T-cell (primary cell): Measurements from ENCODE around the gene NOL11. TPM values are rescaled to one million over a fixed set of nuclear protein-coding genes. Genes with fewer than 3 reads are reported as not detected.
"Not testable (repeated sequence)": the region's sequence is repeated elsewhere in the genome, so short reads cannot be mapped to it uniquely, and the experiment has no call there.

Experiments
- ATAC-seq, 4 experiments: fragments of 200-7000 bp in 3 of 4; fragments of 150-1000 bp in 1 of 4; cut with Tn5 transposase; replicated peaks in 1 of 4; 1 replicate in 3 of 4; 2 replicates in 1 of 4; pipeline ENCODE4 v1.10.0; 2021; ENCODE audit warnings: moderate library complexity in 3 of 4, mild to moderate bottlenecking in 2 of 4, moderate number of reproducible peaks in 1 of 4
- CTCF ChIA-PET, 2 donors: fragments of 300-600 bp; sonication (Branson Sonifier 250); formaldehyde crosslinking; loops; one replicate each; lab custom pipeline; 2022; ENCODE audit warnings: antibody characterized with exemption in 2 of 2; lab: Charles Lee
- POLR2A ChIA-PET, 2 donors: fragments of 300-600 bp; sonication (Branson Sonifier 250); formaldehyde crosslinking; loops; one replicate each; lab custom pipeline; 2022; ENCODE audit warnings: antibody characterized with exemption in 2 of 2; lab: Charles Lee
- DNase-seq, 35 experiments: peaks; one replicate each; pipeline versions ENCODE4 v3.0.0 to v3.0.0-alpha.2; 2013 to 2023
- H3K27ac ChIP-seq: one replicate; pipeline ENCODE4 v1.5.1; 2013; ENCODE audit warnings: low read length
- H3K27me3 ChIP-seq, 2 experiments: replicated peaks in 1 of 2; 1 replicate in 1 of 2; 2 replicates in 1 of 2; pipeline versions ENCODE4 v1.6.1 to v1.7.0; 2013; ENCODE audit warnings: low read length in 1 of 2, mixed read lengths in 1 of 2; ENCODE audit not compliant: control insufficient read depth in 2 of 2, insufficient read depth in 2 of 2; ENCODE audit errors: extremely low read depth in 1 of 2
- H3K36me3 ChIP-seq, 2 donors: 1 replicate in 1 of 2; 2 replicates in 1 of 2; pipeline versions ENCODE4 v1.6.1 to v1.7.0; 2013; ENCODE audit warnings: low read length in 1 of 2; ENCODE audit not compliant: control insufficient read depth in 2 of 2, insufficient read depth in 1 of 2; ENCODE audit errors: extremely low read depth in 1 of 2
- H3K4me1 ChIP-seq, 2 experiments: 1 replicate in 1 of 2; 2 replicates in 1 of 2; pipeline versions ENCODE4 v1.6.1 to v1.7.0; 2013; ENCODE audit warnings: low read length in 2 of 2, mixed read lengths in 1 of 2; ENCODE audit not compliant: insufficient read depth in 2 of 2, control insufficient read depth in 1 of 2; ENCODE audit errors: extremely low read depth in 1 of 2
- H3K4me3 ChIP-seq, 2 donors: 1 replicate in 1 of 2; 2 replicates in 1 of 2; pipeline versions ENCODE4 v1.5.1 to v1.7.0; 2013; ENCODE audit warnings: mild to moderate bottlenecking in 2 of 2, low read length in 1 of 2, moderate library complexity in 1 of 2; ENCODE audit not compliant: control insufficient read depth in 1 of 2; ENCODE audit errors: extremely low read depth in 1 of 2
- H3K9me3 ChIP-seq: 2 replicates; pipeline ENCODE4 v1.7.0; 2013
- H3K27ac Mint-ChIP-seq, 2 donors: one replicate each; pipeline ENCODE4 v1.8.0; 2020 to 2021; ENCODE audit warnings: mild to moderate bottlenecking in 2 of 2, mixed read lengths in 2 of 2
- H3K27me3 Mint-ChIP-seq, 2 donors: one replicate each; pipeline ENCODE4 v1.8.0; 2021 to 2022; ENCODE audit warnings: mixed read lengths in 2 of 2
- H3K36me3 Mint-ChIP-seq: one replicate; pipeline ENCODE4 v1.8.0; 2021; ENCODE audit warnings: mixed read lengths
- H3K4me1 Mint-ChIP-seq, 3 donors: one replicate each; pipeline ENCODE4 v1.8.0; 2020 to 2022; ENCODE audit warnings: mixed read lengths in 3 of 3, mild to moderate bottlenecking in 1 of 3
- H3K4me3 Mint-ChIP-seq, 3 donors: one replicate each; pipeline ENCODE4 v1.8.0; 2020 to 2022; ENCODE audit warnings: mild to moderate bottlenecking in 3 of 3, mixed read lengths in 3 of 3, moderate library complexity in 3 of 3
- H3K9me3 Mint-ChIP-seq, 3 donors: one replicate each; pipeline ENCODE4 v1.8.0; 2020 to 2022; ENCODE audit warnings: mixed read lengths in 3 of 3
- WGBS: methylation state at CpG from one replicate; pipeline ENCODE4 v1.1.5; 2013; ENCODE audit warnings: missing lambda C conversion rate; ENCODE audit not compliant: insufficient coverage; 5-methylcytosine and 5-hydroxymethylcytosine counted together
- total RNA-seq, 35 experiments: library from RNA in 6 of 35; stranded (reverse) in 6 of 35; fragments of 120-200 nt in 1 of 35; gene quantifications; one replicate each; pipeline versions ENCODE4 v1.2.1 to v1.2.4 and lab custom pipeline; 2013 to 2026

The NOL11 gene
- total RNA-seq, 5 donors from 2014 or later (not counting 1 experiment from before 2014, with no cell fraction given) = 52.0 to 69.0 (median 58.8) TPM

DNA sequence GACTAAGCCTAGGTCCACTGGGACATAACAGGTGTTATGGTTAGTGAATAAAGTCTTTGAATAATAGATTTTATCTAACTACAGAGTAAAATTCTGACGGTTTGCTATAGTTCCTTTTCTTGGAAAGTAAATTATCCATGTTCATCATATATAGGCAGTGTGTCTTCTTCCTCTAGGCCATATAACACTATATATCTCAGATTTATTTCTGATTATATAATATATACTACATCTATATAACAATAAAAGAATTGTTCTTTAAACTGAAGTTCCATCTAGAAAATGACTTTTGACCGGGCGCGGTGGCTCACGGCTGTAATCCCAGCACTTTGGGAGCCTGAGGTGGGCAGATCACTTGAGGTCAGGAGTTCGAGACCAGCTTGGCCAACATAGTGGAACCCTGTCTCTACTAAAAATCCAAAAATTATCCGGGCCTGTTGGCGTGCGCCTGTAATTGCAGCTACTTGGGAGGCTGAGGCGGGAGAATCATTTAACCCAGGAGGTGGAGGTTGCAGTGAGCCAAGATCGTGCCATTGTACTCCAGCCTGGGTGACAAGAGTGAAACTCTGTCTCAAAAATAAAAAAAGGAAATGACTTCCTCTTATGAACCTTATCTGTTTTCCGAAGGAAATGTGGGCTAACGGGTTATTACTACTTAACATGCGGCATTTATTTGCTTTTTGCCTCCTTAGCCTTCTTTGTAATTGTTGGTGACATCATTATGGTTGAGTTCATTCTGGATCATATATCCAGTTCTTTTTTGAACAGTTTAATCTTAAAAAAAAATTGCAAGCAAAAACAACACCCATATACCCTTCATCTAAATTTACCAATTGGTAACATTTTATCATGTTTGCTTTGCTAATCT lies 29.2 kb downstream of the NOL11 start:
- H3K4me1 ChIP-seq = no peaks in the 10 kb centered on the region
- ATAC-seq (no peak), DNase-seq (no peak)
- CTCF ChIA-PET = no interaction called here
- peaks cover 5 to 59% of the 10 kb centered on the region in 2 donors for H3K36me3 ChIP-seq
- no peaks in the 10 kb centered on the region for H3K9me3 ChIP-seq
- Mint-ChIP-seq H3K4me3 (no peak overlapping the region), H3K4me1 (no peaks in the 10 kb centered on the region), H3K36me3 (peaks cover 43% of the 10 kb centered on the region), H3K9me3 (no peaks in the 10 kb centered on the region), H3K27ac (peak overlapping the region in 1 of 2 donors; percentile 66), H3K27me3 (no peaks in the 10 kb centered on the region)
- POLR2A ChIA-PET = interaction anchor here in 1 of 2 donors (0.7 kb wide), 1 partner anchor 17 kb away, joined by 3 read pairs; no protein-coding TSS in a partner anchor
- WGBS = 89% methylated on average over 5 of the region's 14 CpGs
- H3K4me3 ChIP-seq = no peak overlapping the region
- no peak overlapping the region for H3K27ac ChIP-seq
- no peaks in the 10 kb centered on the region for H3K27me3 ChIP-seq

DNA sequence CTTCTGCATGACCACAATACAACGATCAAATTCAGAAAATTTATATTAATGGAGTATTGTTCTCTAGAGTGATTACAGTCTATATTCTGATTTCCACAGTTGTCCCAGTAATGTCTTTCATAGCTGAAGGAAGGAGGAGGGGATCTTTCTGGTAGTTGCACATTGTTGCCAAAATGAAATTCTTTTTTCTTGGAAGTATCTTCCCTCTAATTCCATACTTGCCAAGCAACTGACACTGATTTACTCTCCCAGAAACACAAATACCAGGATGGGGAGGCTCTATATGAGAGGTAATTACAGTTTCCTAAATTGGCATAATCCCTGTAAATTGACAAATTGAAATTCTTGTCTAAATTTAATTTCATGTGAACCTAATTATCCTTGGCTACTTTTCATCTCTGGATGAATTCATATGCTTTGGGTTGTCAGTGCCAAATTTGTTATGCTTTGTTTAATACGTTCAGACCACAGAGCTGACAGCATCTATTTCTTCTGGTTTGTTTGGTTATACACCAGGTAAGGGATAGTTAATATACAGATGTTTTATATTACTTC lies 30.0 kb downstream of the NOL11 start:
- Mint-ChIP-seq H3K9me3 (no peaks in the 10 kb centered on the region), H3K36me3 (peaks cover 41% of the 10 kb centered on the region), H3K27me3 (no peaks in the 10 kb centered on the region), H3K4me1 (no peaks in the 10 kb centered on the region), H3K27ac (peak overlapping the region in 1 of 2 donors; percentile 66), H3K4me3 (no peak overlapping the region)
- ChIA-PET CTCF (no interaction called here), POLR2A (interaction anchor here in 1 of 2 donors (0.7 kb wide), 1 partner anchor 18 kb away, joined by 3 read pairs; no protein-coding TSS in a partner anchor)
- Histone ChIP-seq H3K36me3 (peaks cover 5 to 51% of the 10 kb centered on the region in 2 donors), H3K27ac (no peak overlapping the region), H3K4me3 (no peak overlapping the region), H3K27me3 (no peaks in the 10 kb centered on the region), H3K9me3 (no peaks in the 10 kb centered on the region), H3K4me1 (no peaks in the 10 kb centered on the region)
- ATAC-seq (no peak), DNase-seq (no peak)
- WGBS = no CpG with 5 or more reads among the region's 2 CpGs

DNA sequence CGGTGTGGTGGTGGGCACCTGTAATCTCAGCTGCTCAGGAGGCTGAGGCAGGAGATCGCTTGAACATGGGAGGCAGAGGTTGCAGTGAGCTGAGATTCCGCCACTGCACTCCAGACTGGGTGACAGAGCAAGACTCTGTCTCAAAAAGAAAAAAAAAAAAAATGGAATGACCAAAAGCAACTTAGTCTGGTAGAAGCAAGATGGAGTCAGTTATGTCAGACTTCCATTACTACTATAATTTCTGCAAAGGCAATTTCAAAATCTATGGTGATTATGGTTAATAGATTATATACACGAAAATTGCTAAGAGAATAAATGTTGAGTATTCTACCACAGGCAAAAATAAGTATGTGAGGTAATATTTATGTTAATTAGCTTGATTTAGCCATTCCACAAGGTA lies 32.3 kb downstream of the NOL11 start:
- Histone ChIP-seq H3K4me3 (no peak overlapping the region), H3K9me3 (no peaks in the 10 kb centered on the region), H3K36me3 (peaks cover 2 to 38% of the 10 kb centered on the region in 2 donors), H3K27me3 (no peaks in the 10 kb centered on the region), H3K4me1 (no peaks in the 10 kb centered on the region), H3K27ac (no peak overlapping the region)
- Mint-ChIP-seq H3K36me3 (peaks cover 40% of the 10 kb centered on the region), H3K4me3 (no peak overlapping the region), H3K4me1 (no peaks in the 10 kb centered on the region), H3K9me3 (no peaks in the 10 kb centered on the region), H3K27me3 (no peaks in the 10 kb centered on the region), H3K27ac (no peak overlapping the region)
- ChIA-PET CTCF (no interaction called here), POLR2A (no interaction called here)
- 83% methylated on average over 1 of the region's 4 CpGs for WGBS
- DNase-seq (no peak), ATAC-seq (no peak)

DNA sequence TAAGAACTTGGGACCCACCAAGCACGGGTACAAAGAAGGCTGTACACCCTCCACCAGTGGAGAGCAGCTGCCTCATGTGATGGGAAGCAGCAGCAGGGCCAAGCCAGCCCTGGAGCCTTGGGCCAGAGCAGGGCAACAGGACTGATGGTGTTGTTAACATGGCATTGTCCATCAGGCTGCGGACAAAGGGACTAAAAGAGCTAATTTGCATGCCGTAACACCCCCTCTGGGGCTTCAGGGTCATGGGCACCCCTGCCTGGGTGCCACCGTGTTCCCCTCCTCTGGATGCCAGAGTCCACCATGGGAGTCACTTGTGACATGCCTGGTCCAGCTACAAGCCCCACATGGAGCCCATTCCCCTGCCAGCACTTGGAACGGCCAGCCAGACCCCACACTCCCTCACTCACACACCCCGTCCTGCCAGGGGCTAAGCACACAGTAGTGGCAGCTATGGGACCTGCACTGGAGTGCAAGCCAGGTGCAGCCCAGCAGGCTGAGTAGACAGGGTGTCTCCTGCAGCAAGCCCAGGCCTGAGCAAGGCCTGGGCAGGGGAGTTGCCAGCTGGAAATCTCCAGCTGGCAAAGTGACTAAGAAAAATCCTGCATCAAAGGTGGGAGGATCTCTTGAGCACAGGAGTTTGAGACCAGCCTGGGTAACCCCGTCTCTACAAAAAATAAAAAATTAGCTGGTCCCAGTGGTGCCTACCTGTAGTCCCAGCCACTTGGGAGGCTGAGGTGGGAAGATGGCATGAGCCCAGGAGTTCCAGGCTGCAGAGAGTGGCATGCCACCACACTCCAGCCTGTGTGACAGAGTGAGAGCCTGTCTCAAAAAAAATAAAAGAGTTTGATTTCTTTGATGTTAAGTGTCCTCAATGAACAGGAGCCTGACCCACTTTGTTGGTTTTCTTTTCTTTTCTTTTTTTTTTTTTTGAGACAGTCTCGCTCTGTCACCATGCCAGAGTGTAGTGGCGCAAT lies 33.7 kb downstream of the NOL11 start:
- H3K27me3 ChIP-seq = no peaks in the 10 kb centered on the region
- H3K27ac ChIP-seq = no peak overlapping the region
- H3K4me1 ChIP-seq = no peaks in the 10 kb centered on the region
- Mint-ChIP-seq H3K4me3 (no peak overlapping the region), H3K4me1 (peaks cover 0 to 5% (median 2%) of the 10 kb centered on the region in 3 donors), H3K9me3 (no peaks in the 10 kb centered on the region), H3K36me3 (peaks cover 44% of the 10 kb centered on the region), H3K27me3 (no peaks in the 10 kb centered on the region), H3K27ac (no peak overlapping the region)
- no peak overlapping the region for H3K4me3 ChIP-seq
- H3K36me3 ChIP-seq = peaks cover 2 to 32% of the 10 kb centered on the region in 2 donors
- ATAC-seq = no peak
- 82% methylated on average over 6 of the region's 9 CpGs for WGBS
- no peaks in the 10 kb centered on the region for H3K9me3 ChIP-seq
- ChIA-PET CTCF (no interaction called here), POLR2A (no interaction called here)
- DNase-seq = no peak

DNA sequence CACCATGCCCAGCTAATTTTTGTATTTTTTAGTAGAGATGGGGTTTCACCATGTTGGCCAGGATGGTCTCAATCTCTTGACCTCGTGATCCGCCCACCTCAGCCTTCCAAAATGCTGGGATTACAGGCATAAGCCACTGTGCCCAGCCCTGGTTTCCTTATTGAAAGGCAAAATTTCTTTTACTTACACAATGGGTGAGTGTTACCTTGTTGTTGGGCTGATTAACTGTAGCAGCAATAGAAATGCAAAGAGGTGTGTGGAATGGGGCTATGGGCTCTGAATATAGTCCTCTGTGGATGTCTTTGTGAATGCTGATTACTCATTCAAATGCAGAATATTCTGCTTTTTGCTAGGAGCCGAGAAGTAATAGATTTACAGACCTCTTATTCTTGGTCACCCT lies 34.4 kb downstream of the NOL11 start:
- H3K36me3 ChIP-seq = peaks cover 2 to 27% of the 10 kb centered on the region in 2 donors
- not testable (repeated sequence) for H3K9me3 ChIP-seq, H3K27me3 ChIP-seq, H3K4me3 ChIP-seq, H3K27me3 Mint-ChIP-seq, H3K27ac Mint-ChIP-seq, H3K9me3 Mint-ChIP-seq, H3K4me3 Mint-ChIP-seq, DNase-seq, ATAC-seq, H3K4me1 ChIP-seq, H3K4me1 Mint-ChIP-seq, H3K27ac ChIP-seq
- ChIA-PET CTCF (interaction anchor here in 1 of 2 donors (0.5 kb wide), 1 partner anchor 233 kb away, joined by 9 read pairs; no protein-coding TSS in a partner anchor), POLR2A (interaction anchor here in 1 of 2 donors (0.7 kb wide), 1 partner anchor 1133 kb away, joined by 3 read pairs; no protein-coding TSS in a partner anchor)
- peaks cover 42% of the 10 kb centered on the region for H3K36me3 Mint-ChIP-seq
- no CpG with 5 or more reads among the region's 3 CpGs for WGBS
